Stomach smooth muscle (tissue), 2 donors: Measurements from ENCODE around the gene DCLRE1C.
"Not testable (repeated sequence)": the region's sequence is repeated elsewhere in the genome, so short reads cannot be mapped to it uniquely, and the experiment has no call there.

Source experiments
- H3K27ac ChIP-seq: one replicate; pipeline ENCODE4 v1.7.0; 2013; ENCODE audit warnings: mild to moderate bottlenecking, low read length, inconsistent platforms
- H3K27me3 ChIP-seq, 2 donors: one replicate each; pipeline ENCODE4 v1.7.0; 2013; ENCODE audit warnings: low read length in 2 of 2; ENCODE audit not compliant: insufficient read depth in 2 of 2, control insufficient read depth in 1 of 2
- H3K36me3 ChIP-seq, 2 donors: one replicate each; pipeline ENCODE4 v1.7.0; 2013; ENCODE audit warnings: low read length in 2 of 2; ENCODE audit not compliant: control insufficient read depth in 2 of 2, insufficient read depth in 2 of 2
- H3K4me1 ChIP-seq: one replicate; pipeline ENCODE4 v1.7.0; 2013; ENCODE audit warnings: low read length; ENCODE audit not compliant: control insufficient read depth, insufficient read depth
- H3K4me3 ChIP-seq, 2 donors: one replicate each; pipeline ENCODE4 v1.7.0; 2013; ENCODE audit warnings: low read length in 2 of 2
- H3K9ac ChIP-seq, 2 donors: one replicate each; pipeline ENCODE4 v1.7.0; 2013; ENCODE audit warnings: low read length in 2 of 2, mild to moderate bottlenecking in 1 of 2
- H3K9me3 ChIP-seq, 2 donors: one replicate each; pipeline ENCODE4 v1.7.0; 2013; ENCODE audit warnings: low read length in 2 of 2; ENCODE audit not compliant: control insufficient read depth in 2 of 2
- donor health status: healthy.
- donor health status: Pancreatic carcinoma.

The DCLRE1C gene

DNA sequence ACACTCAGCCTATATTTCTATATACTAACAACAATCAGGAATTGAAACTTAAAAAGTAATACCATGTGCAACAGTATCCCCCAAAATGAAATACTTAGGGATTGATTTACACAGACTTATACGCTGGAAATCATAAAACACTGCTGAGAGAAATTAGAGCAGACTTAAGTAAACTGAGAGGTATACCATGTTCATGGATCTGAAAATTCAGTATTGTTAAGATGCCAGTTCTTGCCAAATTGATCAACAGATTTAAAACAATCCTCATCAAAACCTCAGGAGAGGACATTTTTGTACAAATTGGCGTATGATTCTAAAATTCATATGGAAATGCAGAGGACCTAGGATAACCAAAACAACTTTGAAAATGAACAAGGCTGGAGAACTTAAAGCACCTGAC, 37.3 kb downstream of the DCLRE1C start:
- no peak overlapping the region for H3K4me3 ChIP-seq
- H3K36me3 ChIP-seq = peaks cover 23 to 41% of the 10 kb centered on the region in 2 donors
- peaks cover 2 to 8% of the 10 kb centered on the region in 2 donors for H3K9me3 ChIP-seq
- no peak overlapping the region for H3K9ac ChIP-seq
- H3K27me3 ChIP-seq = no peaks in the 10 kb centered on the region
- no peaks in the 10 kb centered on the region for H3K4me1 ChIP-seq
- H3K27ac ChIP-seq = no peak overlapping the region

DNA sequence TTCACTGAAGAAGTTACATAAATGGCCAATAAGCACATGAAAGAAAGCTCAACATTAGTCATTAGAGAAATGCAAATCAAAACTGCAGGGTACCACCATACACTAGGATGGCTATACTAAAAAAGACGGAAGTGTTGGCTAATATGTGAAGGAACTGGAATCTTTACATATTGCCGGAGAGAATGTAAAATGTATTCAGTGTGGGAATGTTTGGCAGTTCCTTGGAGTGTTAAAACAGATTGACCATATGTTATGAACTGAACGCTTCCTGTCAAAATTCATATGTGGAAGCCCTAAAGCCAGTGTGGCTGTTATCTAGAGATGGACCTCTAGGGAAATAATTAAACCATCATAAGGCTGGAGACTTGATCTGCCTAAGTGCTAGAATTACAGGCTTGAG, 42.1 kb downstream of the DCLRE1C start:
- Histone ChIP-seq H3K27ac (no peak overlapping the region), H3K9ac (no peak overlapping the region), H3K27me3 (no peaks in the 10 kb centered on the region), H3K9me3 (no peaks in the 10 kb centered on the region), H3K36me3 (peaks cover 13 to 25% of the 10 kb centered on the region in 2 donors), H3K4me3 (no peak overlapping the region), H3K4me1 (no peaks in the 10 kb centered on the region)

DNA sequence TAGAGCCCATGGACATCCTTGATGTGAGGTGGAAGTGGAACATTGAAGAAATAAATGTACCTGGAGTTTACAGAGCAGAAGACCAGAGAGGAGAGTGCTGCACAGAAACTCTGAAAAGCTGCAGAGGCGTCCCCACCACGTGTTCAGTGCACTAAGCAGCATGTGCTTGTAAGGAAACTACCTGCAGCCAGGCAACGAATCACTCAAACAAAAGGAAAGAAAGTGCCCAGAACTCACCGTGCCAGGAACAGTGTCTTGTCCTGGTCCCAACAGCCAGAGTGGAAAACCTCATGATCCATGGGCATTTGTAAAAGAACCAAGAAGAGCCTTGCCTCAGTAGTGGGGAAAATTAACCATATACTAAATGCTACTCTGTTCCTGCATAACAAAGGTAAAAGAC, 42.9 kb downstream of the DCLRE1C start:
- Histone ChIP-seq H3K36me3 (peaks cover 13 to 18% of the 10 kb centered on the region in 2 donors), H3K9me3 (no peaks in the 10 kb centered on the region), H3K4me3 (no peak overlapping the region)

DNA sequence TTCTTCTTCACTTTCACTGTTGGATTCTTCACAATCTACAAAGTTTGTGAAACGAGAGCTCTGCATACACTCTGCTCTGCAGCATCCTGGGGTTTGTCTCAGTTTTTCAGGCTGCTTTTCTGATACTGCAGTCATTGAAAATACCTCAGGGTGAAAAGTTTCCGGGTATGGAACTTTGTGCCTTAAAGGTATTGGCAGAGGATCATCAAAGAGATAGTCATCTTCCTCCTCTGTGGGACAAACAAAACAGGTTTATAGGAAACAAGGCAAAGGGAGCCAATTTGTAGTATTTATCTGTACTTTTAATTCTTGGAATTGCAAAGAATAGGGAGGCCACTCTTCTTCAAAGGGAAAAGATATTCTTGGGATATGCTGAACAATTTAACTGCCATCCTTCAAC, 44.8 kb downstream of the DCLRE1C start:
- H3K4me1 ChIP-seq = no peaks in the 10 kb centered on the region
- no peaks in the 10 kb centered on the region for H3K27me3 ChIP-seq
- H3K4me3 ChIP-seq = no peak overlapping the region
- H3K36me3 ChIP-seq = peaks cover 12 to 18% of the 10 kb centered on the region in 2 donors
- H3K27ac ChIP-seq = no peak overlapping the region
- no peak overlapping the region for H3K9ac ChIP-seq
- no peaks in the 10 kb centered on the region for H3K9me3 ChIP-seq

More for the DNA sequence above, 42.9 kb downstream of the DCLRE1C start:
- H3K27ac ChIP-seq = no peak overlapping the region
- no peaks in the 10 kb centered on the region for H3K27me3 ChIP-seq
- H3K9ac ChIP-seq = no peak overlapping the region
- no peaks in the 10 kb centered on the region for H3K4me1 ChIP-seq

DNA sequence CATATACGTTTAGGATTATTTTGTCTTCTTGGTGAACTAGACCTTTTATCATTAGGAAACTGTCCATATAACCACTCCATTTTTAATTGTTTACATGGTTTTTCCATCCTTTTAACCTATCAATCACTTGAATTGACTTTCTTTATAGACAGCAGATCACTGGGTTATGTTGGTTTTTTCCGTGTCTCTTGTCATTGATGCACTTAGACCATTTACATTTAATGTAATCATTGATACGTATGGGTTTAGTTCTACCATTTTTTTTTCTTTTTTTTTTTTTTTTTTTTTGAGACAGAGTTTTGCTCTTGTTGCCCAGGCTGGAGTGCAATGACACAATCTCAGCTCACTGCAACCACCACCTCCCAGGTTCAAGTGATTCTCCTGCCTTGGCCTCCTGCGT, 46.3 kb downstream of the DCLRE1C start:
- not testable (repeated sequence) for H3K4me1 ChIP-seq, H3K9ac ChIP-seq, H3K4me3 ChIP-seq, H3K27ac ChIP-seq, H3K27me3 ChIP-seq, H3K9me3 ChIP-seq
- peaks cover 10 to 18% of the 10 kb centered on the region in 2 donors for H3K36me3 ChIP-seq

DNA sequence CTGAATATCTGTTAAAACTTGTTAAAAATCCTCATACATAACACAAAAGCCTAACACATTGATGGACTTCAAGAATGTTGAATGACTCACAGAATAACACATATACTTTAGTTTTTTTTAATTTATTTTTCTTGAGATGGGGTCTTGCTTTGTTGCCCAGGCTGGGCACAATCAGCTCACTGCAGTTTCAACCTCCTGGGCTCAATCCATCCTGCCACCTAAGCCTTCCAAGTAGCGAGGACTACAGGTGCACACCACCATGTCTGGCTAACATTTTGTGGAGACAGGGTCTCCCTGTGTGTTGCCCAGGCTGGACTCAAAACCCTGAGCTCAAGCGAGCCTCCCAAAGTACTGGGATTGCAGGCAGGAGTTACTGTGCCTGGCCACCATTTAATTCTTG, 47.1 kb downstream of the DCLRE1C start:
- Histone ChIP-seq H3K27me3 (no peaks in the 10 kb centered on the region), H3K9me3 (no peaks in the 10 kb centered on the region), H3K4me3 (no peak overlapping the region), H3K36me3 (peaks cover 10 to 18% of the 10 kb centered on the region in 2 donors), H3K9ac (no peak overlapping the region), H3K4me1 (no peaks in the 10 kb centered on the region), H3K27ac (no peak overlapping the region)

DNA sequence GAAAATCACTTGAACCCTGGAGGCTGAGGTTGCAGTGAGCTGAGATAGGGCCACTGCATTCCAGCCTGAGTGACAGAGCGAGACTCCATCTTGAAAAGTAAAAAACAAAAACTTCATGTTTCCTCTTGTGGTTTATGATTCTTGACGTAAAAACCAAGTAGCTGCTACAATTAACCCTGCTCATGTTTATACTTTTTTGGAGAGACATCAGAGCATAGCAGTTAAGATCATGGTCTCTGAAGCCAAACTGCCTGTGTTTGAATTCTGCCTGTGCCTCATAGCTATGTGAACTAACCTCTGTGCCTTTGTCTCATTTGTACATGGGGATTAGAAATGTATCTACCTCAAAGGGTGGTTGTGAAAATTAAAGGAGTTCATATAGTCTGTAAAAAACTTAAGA, 48.0 kb downstream of the DCLRE1C start:
- Histone ChIP-seq H3K4me3 (no peak overlapping the region), H3K36me3 (peaks cover 8 to 16% of the 10 kb centered on the region in 2 donors), H3K27me3 (no peaks in the 10 kb centered on the region), H3K9me3 (no peaks in the 10 kb centered on the region), H3K27ac (no peak overlapping the region), H3K4me1 (no peaks in the 10 kb centered on the region), H3K9ac (no peak overlapping the region)

DNA sequence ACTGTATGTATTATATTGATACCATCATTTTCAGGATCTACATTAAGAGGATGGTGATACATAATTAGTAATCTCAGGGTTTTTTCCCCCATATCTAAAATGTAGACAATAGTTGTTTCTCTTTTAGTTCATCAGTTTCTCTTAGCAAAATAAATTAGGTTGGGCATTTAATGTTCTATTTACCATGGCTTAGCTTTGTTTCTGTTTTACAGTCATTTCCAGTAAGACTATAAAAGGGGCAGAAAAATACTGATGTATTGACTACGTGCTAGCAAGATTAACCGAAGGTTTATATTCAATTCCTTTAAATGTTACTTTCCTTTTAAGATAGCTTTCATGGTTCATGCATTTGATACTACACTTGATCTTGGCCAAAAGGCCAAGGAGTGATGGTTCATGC, 49.0 kb downstream of the DCLRE1C start:
- no peak overlapping the region for H3K4me3 ChIP-seq
- no peaks in the 10 kb centered on the region for H3K9me3 ChIP-seq
- no peak overlapping the region for H3K9ac ChIP-seq
- H3K36me3 ChIP-seq = peaks cover 5 to 13% of the 10 kb centered on the region in 2 donors
- no peaks in the 10 kb centered on the region for H3K4me1 ChIP-seq
- H3K27ac ChIP-seq = no peak overlapping the region
- no peaks in the 10 kb centered on the region for H3K27me3 ChIP-seq

DNA sequence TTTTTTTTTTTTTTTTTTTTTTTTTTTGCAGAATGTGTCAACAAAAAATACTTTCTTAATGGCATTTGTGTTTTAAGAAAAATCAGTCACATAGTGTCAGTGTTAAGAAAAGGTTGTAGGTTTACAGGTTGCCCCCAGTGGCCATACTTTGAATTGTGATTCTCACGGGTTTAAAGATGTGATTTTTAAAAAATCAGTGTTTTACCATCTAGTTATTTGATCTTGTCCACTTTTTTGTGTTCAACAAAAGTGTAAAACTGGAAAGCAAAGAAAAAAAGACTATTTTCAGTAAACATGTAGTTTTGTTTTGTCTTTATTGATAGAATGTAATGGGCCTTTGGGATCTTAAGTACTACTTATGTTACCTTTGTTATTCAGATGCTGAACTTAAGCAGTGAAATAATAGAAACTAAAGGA, 49.6 kb downstream of the DCLRE1C start:
- Histone ChIP-seq H3K9me3 (no peaks in the 10 kb centered on the region), H3K27ac (no peak overlapping the region), H3K4me3 (no peak overlapping the region), H3K27me3 (no peaks in the 10 kb centered on the region), H3K36me3 (peaks cover 5 to 13% of the 10 kb centered on the region in 2 donors), H3K4me1 (no peaks in the 10 kb centered on the region), H3K9ac (no peak overlapping the region)

DNA sequence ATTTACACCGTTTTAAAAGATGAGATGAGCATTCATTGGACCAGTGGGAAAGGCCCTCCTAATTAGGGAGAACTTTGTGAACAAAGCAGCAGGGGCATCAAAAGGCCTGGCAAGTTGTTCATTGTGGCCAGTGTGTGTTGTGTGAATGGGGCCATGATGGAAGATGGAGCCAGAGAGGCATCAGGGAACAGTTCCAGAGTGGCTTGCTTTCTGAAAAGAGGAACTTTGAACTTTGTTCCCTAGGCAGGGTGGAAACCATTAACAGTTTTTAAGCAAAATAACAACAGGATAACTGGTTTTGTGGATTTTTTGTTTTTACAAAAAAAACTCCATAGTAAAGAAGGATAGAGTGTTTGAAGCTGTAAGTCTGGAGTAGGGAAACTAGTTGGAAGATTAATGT, 62.7 kb downstream of the DCLRE1C start:
- no peaks in the 10 kb centered on the region for H3K9me3 ChIP-seq
- no peak overlapping the region for H3K9ac ChIP-seq
- no peak overlapping the region for H3K27ac ChIP-seq
- no peaks in the 10 kb centered on the region for H3K27me3 ChIP-seq
- no peaks in the 10 kb centered on the region for H3K4me1 ChIP-seq
- H3K4me3 ChIP-seq = no peak overlapping the region
- H3K36me3 ChIP-seq = no peaks in the 10 kb centered on the region

DNA sequence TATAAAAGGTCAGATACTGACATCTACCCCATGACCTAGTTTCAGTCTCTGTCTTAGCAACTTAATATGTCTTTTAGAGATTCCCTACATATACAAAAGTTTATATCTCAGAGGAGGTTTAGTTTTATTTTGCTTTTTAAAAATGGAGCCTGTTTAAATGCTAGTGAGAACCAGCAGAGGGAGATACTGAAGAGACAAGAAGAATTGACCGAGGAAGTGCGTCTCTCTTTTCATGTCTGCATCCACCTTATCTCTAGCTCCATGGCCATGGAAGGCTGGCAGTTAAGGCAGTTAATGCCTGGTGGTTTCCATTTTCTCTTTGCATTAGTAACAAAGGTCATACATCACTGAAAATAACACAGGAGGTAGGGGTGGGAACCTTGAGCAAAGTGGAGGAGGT, 64.6 kb downstream of the DCLRE1C start:
- no peaks in the 10 kb centered on the region for H3K27me3 ChIP-seq

More for the DNA sequence above, 64.6 kb downstream of the DCLRE1C start:
- H3K9ac ChIP-seq = no peak overlapping the region
- no peaks in the 10 kb centered on the region for H3K9me3 ChIP-seq
- H3K4me3 ChIP-seq = no peak overlapping the region
- H3K36me3 ChIP-seq = no peaks in the 10 kb centered on the region
- H3K27ac ChIP-seq = no peak overlapping the region
- no peaks in the 10 kb centered on the region for H3K4me1 ChIP-seq
